Measurements from ENCODE around the gene SYMPK. TPM values are rescaled to one million over a fixed set of nuclear protein-coding genes. Genes with fewer than 3 reads are reported as not detected.

SYMPK gene
- total RNA-seq, 1 experiment from 2014 or later = 47.7 TPM

- peak overlapping the region; percentile 69; the same call in 1 of the 2 replicates for H3K27ac ChIP-seq (ENCODE audit: low read length)
- BruUV-seq (replicated peaks) = no TSS peak
- peak overlapping the region; percentile 33 to 63 for H3K4me3 ChIP-seq (ENCODE audit: low read depth in 2 of 2, low read length in 2 of 2)
- no peaks in the 10 kb centered on the region for H3K27me3 ChIP-seq (ENCODE audit: control insufficient read depth, insufficient read depth, low read length)
- intact Hi-C loops (cut with micrococcal nuclease; ENCODE audit: unreplicated experiment) (no loop called here), in situ Hi-C loops (cut with HindIII; ENCODE audit: low pct_unique_long_range_greater_than_20kb, low sequenced_read_pairs) (no loop called here)
- ATAC-seq (peak; percentile 36; the same call in 1 of the 2 replicates), DNase-seq (ENCODE audit: low read depth, low spot score) (peak; percentile 61)
- no peaks in the 10 kb centered on the region for H3K9me3 ChIP-seq (ENCODE audit: control insufficient read depth, insufficient read depth, low read depth, low read length)
- CTCF ChIA-PET = interaction anchor here (0.7 to 0.8 kb wide), 2 partner anchors 65 to 66 kb away, joined by 3 to 4 read pairs; no protein-coding TSS in a partner anchor
- H3K36me3 ChIP-seq (ENCODE audit: control insufficient read depth, insufficient read depth, low read length) = no peaks in the 10 kb centered on the region
- TF ChIP-seq CTCF (IDR thresholded peaks at IDR 0.05) (peak; percentile 97), SIN3A (IDR thresholded peaks at IDR 0.05; ENCODE audit: borderline replicate concordance, insufficient read depth, low read depth, low read length) (no peak), TCF7L2 (IDR thresholded peaks at IDR 0.05; ENCODE audit: low read depth, low read length) (no peak; the same call in 1 of the 2 replicates), POLR2AphosphoS5 (IDR thresholded peaks at IDR 0.05; ENCODE audit: low read depth, low read length) (0 out of 2 replicates have a peak, but pooled peaks have one; percentile 15)
- H3K4me1 ChIP-seq (ENCODE audit: control insufficient read depth, insufficient read depth, low read length) = peaks cover 9% of the 10 kb centered on the region
- POLR2A ChIA-PET = no interaction called here
Measured at GRCh38 chr19:45882652-45883585, 20.0 kb upstream of the SYMPK start.

- ChIA-PET CTCF (interaction anchor here (0.7 to 0.8 kb wide), 2 partner anchors 64 to 65 kb away, joined by 3 to 4 read pairs; no protein-coding TSS in a partner anchor), POLR2A (no interaction called here)
- no peak overlapping the region for H3K4me3 ChIP-seq (ENCODE audit: low read depth in 2 of 2, low read length in 2 of 2)
- in situ Hi-C loops (cut with HindIII; ENCODE audit: low pct_unique_long_range_greater_than_20kb, low sequenced_read_pairs) = no loop called here
- peaks cover 4% of the 10 kb centered on the region for H3K4me1 ChIP-seq (ENCODE audit: control insufficient read depth, insufficient read depth, low read length)
- no peak for TF ChIP-seq SIN3A (IDR thresholded peaks at IDR 0.05; ENCODE audit: borderline replicate concordance, insufficient read depth, low read depth, low read length)
- no peak for TF ChIP-seq POLR2AphosphoS5 (IDR thresholded peaks at IDR 0.05; ENCODE audit: low read depth, low read length)
- TF ChIP-seq REST (IDR thresholded peaks at IDR 0.05; ENCODE audit: insufficient read depth in 1 of 2, low read depth in 2 of 2, low read length in 1 of 2) = no peak
- TF ChIP-seq CTCF (IDR thresholded peaks at IDR 0.05) = no peak
- no peak for TF ChIP-seq TCF7L2 (IDR thresholded peaks at IDR 0.05; ENCODE audit: low read depth, low read length)
- no peak for DNase-seq (ENCODE audit: low read depth, low spot score)
- no peaks in the 10 kb centered on the region for H3K9me3 ChIP-seq (ENCODE audit: control insufficient read depth, insufficient read depth, low read depth, low read length)
- H3K27ac ChIP-seq (ENCODE audit: low read length) = no peak overlapping the region
- no TSS peak for BruUV-seq (replicated peaks)
- no peaks in the 10 kb centered on the region for H3K36me3 ChIP-seq (ENCODE audit: control insufficient read depth, insufficient read depth, low read length)
- intact Hi-C loops (cut with micrococcal nuclease; ENCODE audit: unreplicated experiment) = no loop called here
- H3K27me3 ChIP-seq (ENCODE audit: control insufficient read depth, insufficient read depth, low read length) = no peaks in the 10 kb centered on the region
- no peak for ATAC-seq
Measured at GRCh38 chr19:45881909-45882528, 19.1 kb upstream of the SYMPK start.

Data from Panc1 (cell line).